HCT116 (cell line): ENCODE results near the gene CCDC106.

ENCODE experiments used
- ELF1 ChIP-seq: IDR thresholded peaks from 2 replicates; pipeline ENCODE4 v1.6.1; 2012; ENCODE audit warnings: low read depth, borderline replicate concordance
- EZH2 ChIP-seq: fragments of 200-600 bp; sonication (generic); IDR thresholded peaks from 2 replicates; pipeline ENCODE4 v1.6.1; 2017; ENCODE audit warnings: antibody characterized with exemption, mixed run types
- EZH2phosphoT487 ChIP-seq: fragments of 200-600 bp; IDR thresholded peaks from 2 replicates; pipeline ENCODE4 v1.6.1; 2018; ENCODE audit warnings: antibody characterized with exemption, borderline replicate concordance
- POLR2A ChIP-seq: IDR thresholded peaks from 2 replicates; pipeline ENCODE4 v1.7.0; 2011; ENCODE audit warnings: borderline replicate concordance; ENCODE audit not compliant: insufficient read depth, insufficient read length; ENCODE audit errors: extremely low read depth
- RAD21 ChIP-seq: IDR thresholded peaks from 2 replicates; pipeline ENCODE4 v1.6.1; 2012; ENCODE audit warnings: low read depth, mild to moderate bottlenecking
- SIN3A ChIP-seq: IDR thresholded peaks from 2 replicates; pipeline ENCODE4 v1.6.1; 2012; ENCODE audit warnings: low read depth
- SP1 ChIP-seq: IDR thresholded peaks from 2 replicates; pipeline ENCODE4 v1.6.1; 2012; ENCODE audit warnings: low read depth
- TCF7L2 ChIP-seq: IDR thresholded peaks from 2 replicates; pipeline ENCODE4 v1.7.0; 2011; ENCODE audit warnings: borderline replicate concordance, inconsistent platforms; ENCODE audit not compliant: insufficient read depth, insufficient read length; ENCODE audit errors: extremely low read depth
- YY1 ChIP-seq: IDR thresholded peaks from 2 replicates; pipeline ENCODE4 v1.6.1; 2011; ENCODE audit warnings: low read length, low read depth, moderate library complexity, mild to moderate bottlenecking; ENCODE audit not compliant: insufficient replicate concordance; ENCODE audit errors: extremely low read depth
- ZNF274 ChIP-seq: fragments of 200-500 bp; sonication (Bioruptor generic); IDR thresholded peaks from 2 replicates; pipeline ENCODE4 v1.6.1; 2014; ENCODE audit warnings: mild to moderate bottlenecking, low read depth, low read length, inconsistent platforms
- TF ChIP-seq, protein P1 (sequence below): IDR thresholded peaks from 2 replicates; pipeline ENCODE4 v1.6.1; 2012
- TF ChIP-seq, protein P2 (sequence below), 3 experiments: fragments of 200-600 bp in 1 of 3; sonication (generic) in 1 of 3; IDR thresholded peaks in 2 of 3; conservative IDR thresholded peaks in 1 of 3; 2 replicates each; pipeline ENCODE4 v1.5.1; 2012 to 2017; ENCODE audit warnings: low read depth in 2 of 3, low read length in 2 of 3, antibody characterized with exemption in 1 of 3, borderline replicate concordance in 1 of 3, control low read depth in 1 of 3, mild to moderate bottlenecking in 1 of 3, mixed read lengths in 1 of 3, mixed run types in 1 of 3, moderate library complexity in 1 of 3; ENCODE audit not compliant: insufficient read depth in 1 of 3
- TF ChIP-seq, protein P3 (sequence below): IDR thresholded peaks from 2 replicates; pipeline ENCODE4 v1.6.1; 2011; ENCODE audit warnings: mild to moderate bottlenecking, low read length, moderate library complexity; ENCODE audit not compliant: insufficient replicate concordance; ENCODE audit errors: extremely low read depth
- TF ChIP-seq, protein P4 (sequence below): IDR thresholded peaks from 2 replicates; pipeline ENCODE4 v1.6.1; 2012

DNA sequence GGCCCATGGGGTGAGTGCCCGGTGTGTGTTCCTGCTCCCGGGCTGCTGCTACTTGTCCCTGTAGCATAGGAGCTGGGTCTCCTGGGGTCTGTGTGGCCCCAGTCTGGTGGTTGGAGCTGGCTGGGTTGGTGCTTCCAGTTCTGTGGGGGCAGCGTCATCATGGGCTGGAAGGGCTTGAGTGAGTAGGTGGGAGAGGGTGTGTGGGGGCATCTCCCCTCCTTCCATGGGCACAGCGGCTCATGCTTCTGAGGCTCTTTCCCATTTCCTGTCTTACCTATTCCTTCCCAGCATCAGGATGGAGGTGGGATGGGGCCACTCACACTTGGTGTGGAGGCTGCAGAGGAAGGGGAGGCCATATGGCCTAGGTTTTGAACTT is 19.0 kb downstream of the CCDC106 start:
- TF ChIP-seq, protein P1, sequence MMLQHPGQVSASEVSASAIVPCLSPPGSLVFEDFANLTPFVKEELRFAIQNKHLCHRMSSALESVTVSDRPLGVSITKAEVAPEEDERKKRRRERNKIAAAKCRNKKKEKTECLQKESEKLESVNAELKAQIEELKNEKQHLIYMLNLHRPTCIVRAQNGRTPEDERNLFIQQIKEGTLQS: no peak
- TF ChIP-seq, protein P2, sequence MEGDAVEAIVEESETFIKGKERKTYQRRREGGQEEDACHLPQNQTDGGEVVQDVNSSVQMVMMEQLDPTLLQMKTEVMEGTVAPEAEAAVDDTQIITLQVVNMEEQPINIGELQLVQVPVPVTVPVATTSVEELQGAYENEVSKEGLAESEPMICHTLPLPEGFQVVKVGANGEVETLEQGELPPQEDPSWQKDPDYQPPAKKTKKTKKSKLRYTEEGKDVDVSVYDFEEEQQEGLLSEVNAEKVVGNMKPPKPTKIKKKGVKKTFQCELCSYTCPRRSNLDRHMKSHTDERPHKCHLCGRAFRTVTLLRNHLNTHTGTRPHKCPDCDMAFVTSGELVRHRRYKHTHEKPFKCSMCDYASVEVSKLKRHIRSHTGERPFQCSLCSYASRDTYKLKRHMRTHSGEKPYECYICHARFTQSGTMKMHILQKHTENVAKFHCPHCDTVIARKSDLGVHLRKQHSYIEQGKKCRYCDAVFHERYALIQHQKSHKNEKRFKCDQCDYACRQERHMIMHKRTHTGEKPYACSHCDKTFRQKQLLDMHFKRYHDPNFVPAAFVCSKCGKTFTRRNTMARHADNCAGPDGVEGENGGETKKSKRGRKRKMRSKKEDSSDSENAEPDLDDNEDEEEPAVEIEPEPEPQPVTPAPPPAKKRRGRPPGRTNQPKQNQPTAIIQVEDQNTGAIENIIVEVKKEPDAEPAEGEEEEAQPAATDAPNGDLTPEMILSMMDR (IDR thresholded peaks at IDR 0.05 in 2 of 3, conservative IDR thresholded peaks at IDR 0.05 in 1 of 3; ENCODE audit: borderline replicate concordance in 1 of 3, insufficient read depth in 1 of 3, low read depth in 2 of 3, low read length in 2 of 3): no peak
- TF ChIP-seq ZNF274: no peak
- TF ChIP-seq POLR2A: no peak
- no peak for TF ChIP-seq RAD21
- TF ChIP-seq EZH2: no peak
- TF ChIP-seq, protein P3, sequence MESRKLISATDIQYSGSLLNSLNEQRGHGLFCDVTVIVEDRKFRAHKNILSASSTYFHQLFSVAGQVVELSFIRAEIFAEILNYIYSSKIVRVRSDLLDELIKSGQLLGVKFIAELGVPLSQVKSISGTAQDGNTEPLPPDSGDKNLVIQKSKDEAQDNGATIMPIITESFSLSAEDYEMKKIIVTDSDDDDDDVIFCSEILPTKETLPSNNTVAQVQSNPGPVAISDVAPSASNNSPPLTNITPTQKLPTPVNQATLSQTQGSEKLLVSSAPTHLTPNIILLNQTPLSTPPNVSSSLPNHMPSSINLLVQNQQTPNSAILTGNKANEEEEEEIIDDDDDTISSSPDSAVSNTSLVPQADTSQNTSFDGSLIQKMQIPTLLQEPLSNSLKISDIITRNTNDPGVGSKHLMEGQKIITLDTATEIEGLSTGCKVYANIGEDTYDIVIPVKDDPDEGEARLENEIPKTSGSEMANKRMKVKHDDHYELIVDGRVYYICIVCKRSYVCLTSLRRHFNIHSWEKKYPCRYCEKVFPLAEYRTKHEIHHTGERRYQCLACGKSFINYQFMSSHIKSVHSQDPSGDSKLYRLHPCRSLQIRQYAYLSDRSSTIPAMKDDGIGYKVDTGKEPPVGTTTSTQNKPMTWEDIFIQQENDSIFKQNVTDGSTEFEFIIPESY: no peak
- TF ChIP-seq SP1: no peak
- TF ChIP-seq, protein P4, sequence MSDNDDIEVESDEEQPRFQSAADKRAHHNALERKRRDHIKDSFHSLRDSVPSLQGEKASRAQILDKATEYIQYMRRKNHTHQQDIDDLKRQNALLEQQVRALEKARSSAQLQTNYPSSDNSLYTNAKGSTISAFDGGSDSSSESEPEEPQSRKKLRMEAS: no peak
- TF ChIP-seq YY1: no peak
- TF ChIP-seq SIN3A: no peak
- TF ChIP-seq TCF7L2: no peak
- no peak for TF ChIP-seq EZH2phosphoT487
- no peak for TF ChIP-seq ELF1
